ENCODE measurements around the gene TBC1D1. TPM values are rescaled to one million over a fixed set of nuclear protein-coding genes. Genes with fewer than 3 reads are reported as not detected.
A peak's percentile ranks its signal among the peaks of the same experiment; 100 is the strongest.

TBC1D1 gene
- total RNA-seq, 1 donor, result 66.6 TPM

GRCh38 chr4:38075370-38076152 is 184.7 kb downstream of the TBC1D1 start:
- Histone ChIP-seq H3K36me3 (ENCODE audit: insufficient read depth, low read length) (peaks cover 5% of the 10 kb centered on the region), H3K27ac (ENCODE audit: low read depth, low read length) (peak overlapping the region; percentile 51), H3K4me2 (ENCODE audit: insufficient read depth, low read length) (no peak overlapping the region), H2AFZ (ENCODE audit: low read length) (peak overlapping the region; percentile 56), H3K79me2 (ENCODE audit: insufficient read depth, low read length) (peaks cover 8% of the 10 kb centered on the region), H3K27me3 (ENCODE audit: insufficient read depth, low read length) (no peaks in the 10 kb centered on the region), H4K20me1 (ENCODE audit: insufficient read depth, low read length) (no peaks in the 10 kb centered on the region), H3K4me1 (ENCODE audit: insufficient read depth, low read length) (peaks cover 32% of the 10 kb centered on the region), H3K9me3 (ENCODE audit: low read depth, low read length) (no peaks in the 10 kb centered on the region), H3K4me3 (ENCODE audit: insufficient read depth, low read length) (no peak overlapping the region)
- DNase-seq (ENCODE audit: insufficient read length, low spot score, missing footprints), result no peak
- TF ChIP-seq CTCF (IDR thresholded peaks at IDR 0.05; ENCODE audit: extremely low read depth, low read depth, low read length), result no peak

GRCh38 chr4:38076153-38076669 is 185.3 kb downstream of the TBC1D1 start:
- H3K4me3 ChIP-seq (ENCODE audit: insufficient read depth, low read length), result no peak overlapping the region
- H3K27me3 ChIP-seq (ENCODE audit: insufficient read depth, low read length), result no peaks in the 10 kb centered on the region
- no peaks in the 10 kb centered on the region for H4K20me1 ChIP-seq (ENCODE audit: insufficient read depth, low read length)
- peaks cover 32% of the 10 kb centered on the region for H3K4me1 ChIP-seq (ENCODE audit: insufficient read depth, low read length)
- no peak overlapping the region for H2AFZ ChIP-seq (ENCODE audit: low read length)
- no peak overlapping the region for H3K27ac ChIP-seq (ENCODE audit: low read depth, low read length)
- no peaks in the 10 kb centered on the region for H3K9me3 ChIP-seq (ENCODE audit: low read depth, low read length)
- no peak for DNase-seq (ENCODE audit: insufficient read length, low spot score, missing footprints)
- peaks cover 8% of the 10 kb centered on the region for H3K79me2 ChIP-seq (ENCODE audit: insufficient read depth, low read length)
- TF ChIP-seq CTCF (IDR thresholded peaks at IDR 0.05; ENCODE audit: extremely low read depth, low read depth, low read length), result no peak
- H3K4me2 ChIP-seq (ENCODE audit: insufficient read depth, low read length), result no peak overlapping the region
- peaks cover 5% of the 10 kb centered on the region for H3K36me3 ChIP-seq (ENCODE audit: insufficient read depth, low read length)

- peak overlapping the region; percentile 89 for H3K27ac ChIP-seq (ENCODE audit: low read depth, low read length)
Observed at GRCh38 chr4:38077791-38078489, 187.1 kb downstream of the TBC1D1 start.

More at GRCh38 chr4:38077791-38078489, 187.1 kb downstream of the TBC1D1 start:
- H3K36me3 ChIP-seq (ENCODE audit: insufficient read depth, low read length), result no peaks in the 10 kb centered on the region
- no peak overlapping the region for H3K4me3 ChIP-seq (ENCODE audit: insufficient read depth, low read length)
- TF ChIP-seq CTCF (IDR thresholded peaks at IDR 0.05; ENCODE audit: extremely low read depth, low read depth, low read length), result no peak
- no peak for DNase-seq (ENCODE audit: insufficient read length, low spot score, missing footprints)
- no peaks in the 10 kb centered on the region for H3K9me3 ChIP-seq (ENCODE audit: low read depth, low read length)
- H3K79me2 ChIP-seq (ENCODE audit: insufficient read depth, low read length), result peaks cover 11% of the 10 kb centered on the region
- no peaks in the 10 kb centered on the region for H3K27me3 ChIP-seq (ENCODE audit: insufficient read depth, low read length)
- H2AFZ ChIP-seq (ENCODE audit: low read length), result no peak overlapping the region
- H4K20me1 ChIP-seq (ENCODE audit: insufficient read depth, low read length), result no peaks in the 10 kb centered on the region
- H3K4me1 ChIP-seq (ENCODE audit: insufficient read depth, low read length), result peaks cover 45% of the 10 kb centered on the region
- no peak overlapping the region for H3K4me2 ChIP-seq (ENCODE audit: insufficient read depth, low read length)

All from osteoblast (primary cell).